Measurements from ENCODE around the gene LRFN2.

The LRFN2 gene

GRCh38 chr6:40520678-40521077 is 66.5 kb downstream of the LRFN2 start:
- no peak for TF ChIP-seq CTCF (IDR thresholded peaks at IDR 0.05; ENCODE audit: extremely low read depth, missing control alignments)
- DNase-seq (ENCODE audit: low spot score), result no peak

- TF ChIP-seq CTCF (IDR thresholded peaks at IDR 0.05; ENCODE audit: extremely low read depth, missing control alignments), result no peak
- DNase-seq (ENCODE audit: low spot score), result no peak
Measured at GRCh38 chr6:40520084-40520483, 67.1 kb downstream of the LRFN2 start.

- no peak for DNase-seq (ENCODE audit: low spot score)
Measured at GRCh38 chr6:40517654-40518053, 69.5 kb downstream of the LRFN2 start.

GRCh38 chr6:40516429-40516828 is 70.7 kb downstream of the LRFN2 start:
- no peak for DNase-seq (ENCODE audit: low spot score)
- no peak for TF ChIP-seq CTCF (IDR thresholded peaks at IDR 0.05; ENCODE audit: extremely low read depth, missing control alignments)

More at GRCh38 chr6:40517654-40518053, 69.5 kb downstream of the LRFN2 start:
- no peak for TF ChIP-seq CTCF (IDR thresholded peaks at IDR 0.05; ENCODE audit: extremely low read depth, missing control alignments)

GRCh38 chr6:40512340-40512739 is 74.8 kb downstream of the LRFN2 start:
- no peak for DNase-seq (ENCODE audit: low spot score)
- no peak for TF ChIP-seq CTCF (IDR thresholded peaks at IDR 0.05; ENCODE audit: extremely low read depth, missing control alignments)

GRCh38 chr6:40511884-40512283 is 75.3 kb downstream of the LRFN2 start:
- DNase-seq (ENCODE audit: low spot score), result no peak
- TF ChIP-seq CTCF (IDR thresholded peaks at IDR 0.05; ENCODE audit: extremely low read depth, missing control alignments), result no peak

GRCh38 chr6:40510442-40510841 is 76.7 kb downstream of the LRFN2 start:
- DNase-seq (ENCODE audit: low spot score), result no peak
- TF ChIP-seq CTCF (IDR thresholded peaks at IDR 0.05; ENCODE audit: extremely low read depth, missing control alignments), result no peak

Data from GM20000 (cell line).